Stimulated activated CD4-positive, alpha-beta T cell treated with anti-CD3 and anti-CD28 coated beads, TNF-alpha, amount 100 ng/mL, for 48 hours (primary cell): Measurements from ENCODE around the gene PXK.
"Not testable (repeated sequence)": the region's sequence is repeated elsewhere in the genome, so short reads cannot be mapped to it uniquely, and the experiment has no call there.

Experiments
- DNase-seq, 3 donors: peaks; one replicate each; pipeline ENCODE4 v3.0.0-alpha.2; 2020; ENCODE audit warnings: low read depth in 3 of 3

Gene PXK

DNA sequence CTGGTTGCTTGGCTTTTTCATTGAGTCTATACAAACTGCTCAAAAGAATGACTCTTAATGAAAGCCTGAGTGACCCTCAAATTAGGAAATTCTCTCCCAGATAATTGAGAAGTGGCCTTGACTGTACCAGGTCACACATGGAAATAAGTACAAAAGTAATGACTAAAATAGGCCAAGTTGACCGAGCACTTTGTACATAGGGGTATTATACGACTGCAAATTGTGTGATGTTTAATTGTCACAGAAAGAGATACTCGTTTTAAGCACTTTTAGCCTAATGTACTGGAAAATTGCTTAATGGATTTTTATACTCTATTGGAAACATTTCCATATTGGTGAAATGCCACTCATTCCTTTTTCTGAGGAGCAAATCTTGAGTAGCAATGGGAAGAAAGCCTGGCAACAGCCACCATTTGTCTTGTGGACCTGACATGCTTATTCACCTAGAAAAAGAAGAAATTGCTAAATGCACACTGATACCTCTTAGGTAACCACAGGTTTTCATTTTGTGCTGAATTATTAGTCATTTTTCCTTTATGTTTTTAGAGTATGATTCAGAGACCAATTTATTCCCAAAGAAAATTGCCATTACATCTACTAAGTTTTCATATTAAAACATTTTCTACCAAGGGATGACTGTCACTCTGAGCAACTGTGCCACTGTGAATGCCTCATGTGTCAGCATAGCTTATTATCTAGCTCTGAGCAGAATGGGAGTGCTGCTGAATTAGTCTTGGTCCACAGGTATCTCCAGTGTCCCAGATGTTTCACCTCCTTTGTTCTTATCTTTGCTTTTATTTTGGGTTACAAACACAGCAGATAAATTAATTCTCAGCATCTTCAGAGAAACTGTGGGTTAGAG, 8.9 kb upstream of the PXK start:
- no peak for DNase-seq

DNA sequence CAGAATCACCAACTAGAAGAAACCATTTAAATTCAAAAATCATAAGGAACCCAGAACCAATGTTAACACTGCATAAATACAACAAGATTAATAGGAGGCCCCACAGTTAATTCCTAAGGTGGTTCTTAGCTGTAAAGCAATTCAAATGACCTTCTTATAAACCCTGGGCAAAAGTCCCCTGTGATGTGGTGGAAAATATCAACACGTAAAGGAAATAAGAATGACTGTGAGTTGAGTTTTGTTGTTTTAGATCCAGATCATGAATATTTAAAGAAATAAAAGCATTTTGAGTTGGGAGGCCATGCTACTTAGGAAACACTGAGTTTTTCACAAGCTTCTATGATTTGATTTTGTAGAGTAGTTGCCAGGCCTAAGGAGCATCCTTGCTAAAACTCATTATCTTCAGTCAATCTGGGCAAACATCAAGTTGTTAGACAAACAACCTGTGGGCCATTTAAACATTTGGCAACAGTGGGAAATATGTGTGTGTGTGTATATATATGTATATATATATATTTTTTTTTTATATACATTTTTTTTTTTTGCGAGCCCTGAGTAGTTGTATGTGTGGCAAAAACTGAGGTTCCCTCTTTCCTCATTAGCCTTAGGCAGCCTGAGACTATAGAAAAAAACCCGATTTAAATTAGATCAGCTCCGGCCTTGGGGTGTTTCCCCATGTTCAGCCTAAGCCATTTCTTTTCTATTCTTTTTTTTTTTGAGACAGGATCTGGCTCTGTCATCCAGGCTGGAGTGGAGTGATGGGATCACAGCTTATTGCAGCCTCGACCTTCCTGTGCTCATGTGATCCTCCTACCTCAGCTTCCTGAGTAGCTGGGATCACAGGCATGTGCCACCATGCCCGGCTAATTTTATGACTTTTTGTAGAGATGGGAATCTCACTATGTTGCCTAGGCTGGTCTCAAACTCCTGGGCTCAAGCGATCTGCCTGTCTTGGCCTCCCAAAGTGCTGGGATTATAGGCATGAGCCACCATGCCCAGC, 8.0 kb upstream of the PXK start:
- no peak for DNase-seq

DNA sequence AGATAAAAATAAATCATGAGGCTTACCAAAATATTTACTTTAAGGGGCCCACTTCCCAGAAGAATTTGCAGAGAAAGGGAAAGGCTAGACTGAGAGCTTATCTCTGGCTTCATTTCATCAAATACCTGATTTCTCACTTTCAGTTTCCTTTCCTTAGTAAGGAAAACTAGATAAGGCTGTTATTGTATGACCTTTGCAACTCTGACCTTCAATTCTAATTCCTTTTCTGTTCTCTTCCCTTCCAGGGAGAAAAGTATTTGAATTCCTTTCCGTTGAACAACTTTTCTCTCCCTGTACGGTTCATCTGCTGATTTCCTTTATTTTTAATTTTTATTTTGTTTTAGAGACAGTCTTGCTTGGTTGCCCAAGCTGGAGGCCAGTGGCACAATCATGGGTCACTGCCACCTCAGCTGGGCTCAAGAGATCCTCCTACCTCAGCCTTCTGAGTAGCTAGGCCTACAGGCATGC, 7.1 kb upstream of the PXK start:
- no peak for DNase-seq

DNA sequence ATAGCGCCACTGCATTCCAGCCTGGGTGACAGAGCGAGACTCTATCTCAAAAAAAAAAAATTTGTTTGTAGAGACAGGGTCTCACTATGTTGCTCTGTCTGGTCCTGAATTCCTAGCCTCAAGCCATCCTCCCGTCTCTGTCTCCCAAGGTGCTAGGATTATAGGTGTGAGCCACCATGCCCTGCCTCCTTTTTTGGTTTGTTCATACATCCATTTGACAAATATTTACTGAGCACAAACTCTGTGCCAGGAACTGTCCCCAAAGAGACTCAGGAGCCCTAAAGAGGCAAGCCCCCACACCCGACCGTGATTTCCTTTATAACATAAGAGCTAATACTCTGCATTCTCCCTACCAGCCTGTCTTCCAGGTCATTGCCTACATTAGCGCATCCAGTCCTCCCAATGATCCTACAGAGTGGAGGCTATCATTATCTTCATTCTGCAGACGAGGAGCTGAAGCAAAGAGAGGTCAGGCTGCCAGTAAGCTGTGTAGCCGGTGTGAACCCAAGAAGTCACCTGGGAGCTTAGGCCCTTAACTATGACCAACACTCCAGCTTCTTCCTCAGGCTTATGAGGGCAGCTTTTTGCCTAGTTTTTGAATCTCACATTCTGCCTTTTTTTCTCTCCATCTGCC, 6.3 kb upstream of the PXK start:
- no peak for DNase-seq

DNA sequence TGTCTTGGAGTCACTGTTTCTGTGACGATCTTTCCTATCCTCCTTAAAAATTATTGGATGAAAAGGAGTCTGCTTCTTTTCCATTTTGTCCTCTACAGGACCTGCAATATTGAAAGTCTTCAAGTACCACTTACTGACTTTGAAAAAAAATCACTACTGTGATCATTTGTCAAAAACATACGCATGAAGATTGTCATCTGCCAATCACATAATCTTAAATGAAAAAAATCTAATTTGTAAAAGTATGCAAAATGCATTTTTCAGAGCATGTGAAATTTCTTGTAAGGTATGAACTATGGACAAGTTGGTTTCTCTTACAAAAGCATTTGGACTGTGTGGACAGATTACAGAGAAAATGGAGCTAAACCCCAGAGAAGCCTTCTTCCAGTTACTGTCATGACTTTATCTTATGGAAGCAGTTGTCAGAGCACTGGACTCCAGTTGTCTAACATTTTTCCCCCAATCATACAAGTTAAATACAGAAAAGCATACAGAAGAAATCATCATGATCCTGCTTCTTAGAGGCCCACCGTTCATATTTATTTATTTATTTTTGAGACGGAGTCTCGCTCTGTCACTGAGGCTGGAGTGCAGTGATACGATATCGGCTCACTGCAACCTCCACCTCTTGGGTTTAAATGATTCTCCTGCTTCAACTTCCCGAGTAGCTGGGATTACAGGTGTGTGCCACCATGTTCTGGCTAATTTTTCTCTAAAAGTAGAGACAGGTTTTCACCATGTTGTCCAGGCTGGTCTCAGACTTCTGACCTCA, 3.4 kb upstream of the PXK start:
- DNase-seq: no peak

DNA sequence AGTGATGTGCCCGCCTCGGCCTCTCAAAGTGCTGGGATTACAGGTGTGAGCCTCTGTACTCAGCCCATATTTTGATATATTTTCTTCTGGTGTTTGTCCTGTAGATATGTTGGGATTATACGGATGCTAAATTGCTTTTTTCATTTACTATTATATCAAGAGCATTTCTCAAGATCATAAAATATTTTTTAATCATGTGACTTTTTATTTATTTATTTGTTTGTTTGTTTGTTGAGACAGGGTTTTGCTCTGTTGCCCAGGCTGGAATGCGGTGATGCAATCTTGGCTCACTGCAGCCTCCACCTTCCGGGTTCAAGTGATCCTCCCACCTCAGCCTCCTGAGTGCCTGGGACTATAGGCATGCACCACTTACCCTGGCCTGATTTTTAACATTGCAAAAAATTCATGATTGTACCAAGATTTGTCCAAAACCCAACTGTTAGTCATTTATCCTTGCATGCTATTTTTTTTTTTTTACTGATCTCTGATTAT, 2.7 kb upstream of the PXK start:
- DNase-seq: no peak

DNA sequence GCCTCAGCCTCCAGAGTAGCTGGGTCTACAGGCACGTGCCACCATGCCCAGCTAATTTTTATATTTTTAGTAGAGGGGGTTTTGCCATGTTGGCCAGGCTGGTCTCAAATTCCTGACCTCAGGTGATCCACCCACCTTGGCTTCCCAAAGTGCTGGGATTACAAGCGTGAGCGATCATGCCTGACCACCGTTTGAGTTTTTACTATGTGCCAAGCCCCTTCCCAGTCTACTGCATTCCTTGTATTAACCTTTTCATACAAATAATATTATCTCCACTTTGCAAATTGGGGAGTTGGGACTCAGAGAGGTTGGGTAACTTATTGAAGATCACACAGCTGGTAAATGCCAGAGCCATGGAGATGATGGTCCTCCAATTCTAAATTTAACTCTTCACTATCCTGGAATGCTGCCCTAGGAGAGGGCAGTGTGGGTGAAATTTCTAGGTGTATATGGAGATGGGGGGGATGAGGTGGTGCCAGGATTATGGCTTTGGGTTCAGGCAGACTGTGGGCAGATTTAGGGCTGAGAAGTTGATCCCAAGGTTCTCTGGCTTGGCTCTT, 1.0 kb upstream of the PXK start:
- DNase-seq: no peak

DNA sequence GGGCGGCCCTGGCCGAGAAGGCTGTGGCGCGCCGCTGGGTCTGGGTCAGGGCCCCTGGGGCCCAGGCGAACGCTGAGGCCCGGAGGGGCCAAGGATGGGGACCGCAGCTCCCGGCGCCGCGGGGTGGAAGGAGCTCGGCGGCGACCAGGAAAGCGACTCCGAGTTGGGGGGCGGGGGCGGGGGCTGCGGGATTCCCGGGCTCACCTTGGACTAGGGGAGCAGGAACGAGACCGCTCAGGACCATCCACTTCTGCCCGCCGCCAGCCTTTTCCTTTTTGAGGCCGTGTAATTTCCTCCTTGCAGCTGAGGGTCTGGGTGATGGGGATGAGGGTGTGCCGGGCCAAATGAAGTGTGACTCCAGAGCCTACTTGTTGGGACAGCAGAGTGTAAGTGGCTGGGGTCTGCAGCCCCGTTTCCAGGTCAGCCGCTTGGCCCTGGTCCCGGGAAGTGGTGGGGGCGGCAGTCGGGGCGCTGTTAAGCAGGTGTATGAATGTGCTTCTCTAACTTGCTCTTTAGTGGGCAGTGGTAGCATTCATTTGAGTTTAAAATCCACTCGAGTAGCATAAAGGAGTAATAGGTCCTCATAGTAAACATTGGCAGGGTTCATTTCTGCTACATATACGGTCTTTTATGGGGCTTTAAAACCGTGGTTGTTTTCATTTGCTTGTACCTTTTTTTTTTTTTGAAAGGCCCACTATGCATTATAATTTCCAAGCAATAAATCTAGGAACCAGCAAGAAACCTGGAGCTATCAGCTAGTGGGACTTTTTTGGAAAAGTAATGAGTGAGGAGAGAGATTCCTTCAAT, 717 bp downstream of the PXK start:
- no peak for DNase-seq

DNA sequence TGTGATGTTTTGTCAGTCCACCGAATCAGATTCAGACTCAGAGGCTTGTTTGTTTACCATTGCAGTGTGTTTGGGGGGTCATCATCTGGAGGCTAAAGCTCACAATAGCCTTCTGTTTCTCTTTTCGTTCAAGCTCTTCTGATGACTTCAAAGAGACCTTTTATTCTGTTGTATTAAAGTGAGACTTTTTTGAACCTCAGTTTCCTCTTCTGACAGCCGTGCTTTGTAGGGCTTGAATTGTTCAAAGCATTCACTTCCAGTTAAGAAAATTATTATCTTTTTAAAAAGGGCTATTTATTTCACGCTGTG, 1.3 kb downstream of the PXK start:
- no peak for DNase-seq

DNA sequence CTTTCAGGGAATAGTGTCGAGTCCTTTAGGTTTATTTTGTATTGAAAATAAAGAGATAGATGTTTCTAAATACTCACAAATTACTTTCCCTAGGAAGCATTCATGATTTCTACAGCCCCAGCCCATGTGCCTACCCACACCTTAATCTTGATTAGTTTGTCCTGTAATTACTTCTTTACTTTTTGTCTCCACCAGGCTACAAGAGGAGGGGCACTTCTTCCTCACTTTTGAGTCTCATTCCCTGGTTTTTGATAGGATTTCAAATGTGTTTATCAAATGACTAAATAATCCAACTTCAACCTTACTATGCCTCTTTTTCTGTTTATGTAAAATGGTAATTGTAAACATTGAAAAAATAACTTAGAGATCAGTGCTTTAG, 1.8 kb downstream of the PXK start:
- DNase-seq: no peak

DNA sequence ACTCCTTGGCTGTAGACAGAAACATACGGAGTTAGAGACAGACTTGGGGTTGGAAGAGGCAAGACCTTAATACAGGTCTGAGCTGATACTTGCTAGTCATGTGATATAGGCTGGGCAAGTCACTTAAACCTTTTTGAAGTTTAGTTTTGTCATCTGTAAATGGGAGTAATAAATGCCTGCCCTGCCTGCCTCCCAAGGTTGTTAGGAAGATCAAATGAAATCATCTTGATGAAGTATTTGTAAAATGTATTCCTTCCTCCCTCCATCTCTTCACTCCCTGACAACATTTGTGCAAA, 2.9 kb downstream of the PXK start:
- DNase-seq: no peak

DNA sequence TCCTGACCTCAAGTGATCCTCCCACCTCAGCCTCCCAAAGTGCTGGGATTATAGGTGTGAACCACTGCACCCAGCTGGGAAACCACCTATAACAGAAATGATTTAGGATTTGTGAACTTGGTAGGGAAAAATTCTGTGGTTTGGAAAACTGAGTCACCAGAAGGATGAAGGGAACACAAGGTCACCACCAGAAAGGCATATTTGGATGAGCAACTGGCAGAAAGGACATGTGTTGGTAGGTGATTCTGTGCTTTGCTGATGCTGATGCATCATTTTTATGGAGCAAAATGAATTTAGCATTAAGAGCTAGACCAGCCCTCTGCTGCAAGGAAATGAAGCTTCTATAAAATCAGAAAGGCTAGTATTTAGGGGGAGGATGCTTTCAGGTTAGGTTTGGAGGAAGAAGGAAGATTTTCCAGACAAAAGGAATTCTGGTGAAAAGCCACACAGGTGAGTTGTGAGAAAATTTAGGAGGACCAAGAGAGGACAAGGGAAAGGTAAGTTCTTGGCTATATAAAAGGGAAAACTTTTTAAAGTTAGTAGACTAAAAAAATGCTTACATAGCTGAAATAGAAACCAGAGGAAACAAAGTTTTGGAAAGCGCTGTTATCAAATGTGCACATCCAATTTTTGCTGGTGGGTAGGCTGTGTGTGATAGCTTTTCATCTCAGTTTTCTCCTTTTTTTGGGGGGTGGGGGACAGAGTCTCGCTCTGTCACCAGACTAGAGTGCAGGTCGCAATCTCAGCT, 3.6 kb downstream of the PXK start:
- no peak for DNase-seq

DNA sequence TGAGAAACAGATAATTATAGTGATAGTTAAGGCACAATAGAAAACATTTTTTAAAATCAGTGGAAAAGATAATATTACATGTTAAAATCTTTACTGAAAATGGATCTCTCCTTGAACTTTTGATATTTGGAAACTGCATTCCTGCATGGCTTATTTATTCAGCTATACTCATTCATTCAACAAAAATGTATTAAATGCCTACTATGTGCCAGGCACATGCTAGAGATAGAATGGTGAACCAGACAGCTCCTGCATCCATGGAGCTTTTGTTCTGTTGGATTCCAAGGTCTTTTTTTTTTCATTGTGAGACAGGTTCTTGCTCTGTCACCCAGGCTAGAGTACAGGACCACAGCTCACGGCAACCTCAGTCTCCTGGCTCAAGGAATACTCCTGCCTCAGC, 4.5 kb downstream of the PXK start:
- DNase-seq: no peak

DNA sequence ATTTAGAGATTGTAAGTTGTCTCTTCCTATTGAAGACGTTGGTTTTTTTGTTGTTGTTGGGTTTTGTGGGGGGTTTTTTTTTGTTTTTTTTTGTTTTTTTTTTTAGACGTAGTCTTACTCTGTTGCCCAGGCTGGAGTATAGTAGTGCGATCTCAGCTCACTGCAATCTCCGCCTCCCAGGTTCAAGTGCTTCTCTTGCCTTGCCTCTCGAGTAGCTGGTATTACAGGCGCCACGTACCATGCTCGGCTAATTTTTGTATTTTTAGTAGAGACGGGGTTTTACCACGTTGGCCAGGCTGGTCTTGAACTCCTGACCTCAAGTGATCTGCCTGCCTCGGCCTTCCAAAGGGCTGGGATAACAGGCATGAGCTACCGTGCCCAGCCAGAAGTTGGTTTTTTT, 6.5 kb downstream of the PXK start:
- not testable (repeated sequence) for DNase-seq

DNA sequence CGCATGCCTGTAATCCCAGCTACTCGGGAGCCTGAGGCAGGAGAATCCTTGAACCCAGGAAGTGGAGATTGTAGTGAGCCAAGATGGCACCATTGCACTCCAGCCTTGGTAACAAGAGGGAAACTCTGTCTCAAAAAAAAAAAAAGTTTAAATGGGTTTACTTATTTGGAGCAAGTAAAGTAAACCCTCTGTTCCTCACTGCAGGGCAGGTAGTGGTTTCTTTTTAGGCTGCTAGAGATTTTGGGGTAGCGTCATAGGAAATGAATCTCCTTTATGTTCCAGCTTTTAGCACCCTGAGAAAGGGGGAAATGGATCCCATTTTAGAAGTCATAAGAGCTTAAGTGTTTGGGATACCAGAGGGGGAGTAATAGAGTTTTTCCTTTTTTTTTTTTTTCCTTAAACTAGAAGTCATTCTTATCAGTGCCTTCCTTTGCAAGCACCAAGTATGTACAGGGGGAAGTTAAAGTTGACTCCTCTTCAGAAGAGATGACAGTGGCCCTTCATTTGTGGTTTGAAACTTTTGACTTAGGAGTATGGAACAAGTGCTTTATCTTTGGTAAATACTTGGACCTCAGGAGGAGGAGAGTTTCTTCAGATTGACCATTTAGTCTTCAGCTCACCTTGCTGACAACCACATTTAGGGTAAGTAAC, 8.0 kb downstream of the PXK start:
- no peak for DNase-seq

DNA sequence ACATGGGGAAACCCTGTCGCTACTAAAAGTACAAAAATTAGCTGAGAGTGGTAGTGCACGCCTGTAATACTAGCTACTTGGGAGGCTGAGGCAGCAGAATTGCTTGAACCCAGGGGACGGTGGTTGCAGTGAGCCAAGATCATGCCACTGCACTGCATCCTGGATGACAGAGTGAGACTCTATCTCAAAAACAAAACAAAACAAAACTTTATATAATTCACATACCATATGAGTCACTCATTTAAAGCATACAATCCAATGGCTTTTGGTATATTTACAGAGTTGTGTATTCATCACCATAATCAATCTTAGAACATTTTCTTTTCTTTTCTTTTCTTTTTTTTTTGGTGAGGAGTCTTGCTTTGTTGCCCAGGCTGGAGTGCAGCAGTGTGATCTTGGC, 8.7 kb downstream of the PXK start:
- DNase-seq: no peak

DNA sequence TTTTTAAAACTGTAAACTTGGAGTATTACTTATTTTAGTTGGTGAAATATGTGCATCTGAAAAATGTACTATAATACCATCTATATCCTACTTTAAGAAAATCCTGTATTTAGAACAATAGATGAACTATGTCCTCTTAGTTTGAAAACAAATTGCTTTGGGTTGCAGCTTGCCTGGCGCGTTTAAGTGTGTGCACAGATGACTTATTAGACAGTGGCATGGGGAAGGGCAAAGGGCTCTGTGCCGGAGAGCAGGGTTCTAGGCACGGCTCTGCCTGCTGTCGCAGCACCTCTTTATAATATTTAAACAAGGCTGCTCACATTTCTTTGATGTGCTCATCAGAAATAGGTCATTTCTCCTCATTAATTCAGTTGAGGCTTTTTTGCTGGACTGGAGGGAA, 10.0 kb downstream of the PXK start:
- no peak for DNase-seq

DNA sequence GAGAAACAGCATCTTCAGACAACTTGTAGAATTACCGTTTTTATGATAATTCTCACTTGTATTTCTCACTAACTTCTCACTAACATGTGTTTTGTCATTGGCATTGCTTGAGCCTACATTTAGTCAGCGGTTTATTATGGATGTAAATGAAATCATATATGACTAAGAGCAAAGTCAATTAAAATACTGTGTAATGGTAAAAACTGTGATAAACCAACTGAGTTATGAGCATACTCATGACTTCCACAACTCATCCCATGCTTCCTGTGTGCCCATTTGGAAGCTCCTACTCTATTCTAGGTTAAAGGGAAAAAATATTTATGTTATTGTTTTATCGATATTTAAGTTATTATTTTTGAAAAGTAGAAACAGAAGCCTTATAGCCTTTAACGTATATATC, 12.8 kb downstream of the PXK start:
- DNase-seq: no peak

DNA sequence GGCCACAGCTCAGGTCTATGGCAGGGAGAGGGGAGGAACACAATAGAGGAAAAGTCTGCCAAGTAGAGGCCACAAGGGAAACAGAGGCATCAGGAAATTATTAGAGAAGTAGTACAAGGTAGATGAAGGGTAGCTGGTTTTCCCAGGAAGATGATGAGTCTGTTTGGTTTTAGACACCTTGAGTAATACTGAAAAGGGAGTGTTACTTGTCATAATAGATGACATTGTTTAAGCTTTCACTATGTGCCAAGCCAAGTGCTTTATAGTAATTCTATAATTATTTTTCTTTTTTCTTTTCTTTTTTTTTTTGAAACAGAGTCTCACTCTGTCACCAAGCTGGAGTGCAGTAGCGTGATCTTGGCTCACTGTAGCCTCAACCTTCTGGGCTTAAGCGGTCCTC, 13.7 kb downstream of the PXK start:
- no peak for DNase-seq
